Mesothelial cell of epicardium (in vitro differentiated cells): ENCODE data around the gene CENPW. TPM values are rescaled to one million over a fixed set of nuclear protein-coding genes. Genes with fewer than 3 reads are reported as not detected.

Experiments used
- DNase-seq, 2 experiments: peaks; one replicate each; pipeline ENCODE4 v3.0.0; 2021; ENCODE audit warnings: low spot score in 2 of 2; ENCODE audit not compliant: unreplicated experiment in 2 of 2
- H3K27ac Mint-ChIP-seq: 2 replicates; pipeline ENCODE4 v1.8.0; 2021; ENCODE audit warnings: mixed read lengths
- H3K27me3 Mint-ChIP-seq: 2 replicates; pipeline ENCODE4 v1.8.0; 2021; ENCODE audit warnings: low read depth, mixed read lengths
- H3K36me3 Mint-ChIP-seq: 2 replicates; pipeline ENCODE4 v1.8.0; 2021; ENCODE audit warnings: mixed read lengths
- H3K4me1 Mint-ChIP-seq: 2 replicates; pipeline ENCODE4 v1.8.0; 2021; ENCODE audit warnings: mixed read lengths
- H3K4me3 Mint-ChIP-seq: 2 replicates; pipeline ENCODE4 v1.8.0; 2021; ENCODE audit warnings: mild to moderate bottlenecking, moderate library complexity, mixed read lengths
- H3K9me3 Mint-ChIP-seq: 2 replicates; pipeline ENCODE4 v1.8.0; 2021; ENCODE audit warnings: mixed read lengths
- CTCF ChIP-seq: fragments of 200-600 bp; sonication (generic); IDR thresholded peaks from one replicate; pipeline ENCODE4 v1.5.0; 2021; ENCODE audit warnings: antibody characterized with exemption; ENCODE audit not compliant: unreplicated experiment
- total RNA-seq: library from RNA; stranded (reverse); gene quantifications from 3 replicates; pipeline ENCODE4 v1.2.1, GENCODE V29; 2021

CENPW gene
- total RNA-seq, 1 donor from 2014 or later, result 23.8 TPM

DNA sequence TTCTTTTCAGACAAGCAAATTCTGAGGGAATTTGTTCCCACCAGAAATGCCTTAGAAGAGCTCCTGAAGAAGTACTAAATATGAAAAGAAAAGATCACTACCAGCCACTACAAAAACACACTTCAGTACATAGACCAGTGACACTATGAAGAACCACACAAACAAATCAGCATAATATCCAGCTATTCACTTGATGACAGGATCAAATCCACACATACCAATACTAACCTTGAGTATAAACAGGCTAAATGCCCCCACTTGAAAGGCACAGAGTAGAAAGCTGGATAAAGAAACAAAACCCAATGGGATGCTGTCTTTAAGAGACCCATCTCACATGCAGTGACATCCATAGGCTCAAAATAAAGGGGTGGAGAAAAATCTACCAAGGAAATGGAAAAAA lies 43.3 kb downstream of the CENPW start:
- no peak overlapping the region for H3K4me3 Mint-ChIP-seq
- no peaks in the 10 kb centered on the region for H3K27me3 Mint-ChIP-seq
- TF ChIP-seq CTCF, result no peak
- no peak for DNase-seq
- H3K27ac Mint-ChIP-seq, result no peak overlapping the region
- H3K9me3 Mint-ChIP-seq, result peaks cover 43% of the 10 kb centered on the region
- peaks cover 32% of the 10 kb centered on the region for H3K36me3 Mint-ChIP-seq
- H3K4me1 Mint-ChIP-seq, result peaks cover 5% of the 10 kb centered on the region

DNA sequence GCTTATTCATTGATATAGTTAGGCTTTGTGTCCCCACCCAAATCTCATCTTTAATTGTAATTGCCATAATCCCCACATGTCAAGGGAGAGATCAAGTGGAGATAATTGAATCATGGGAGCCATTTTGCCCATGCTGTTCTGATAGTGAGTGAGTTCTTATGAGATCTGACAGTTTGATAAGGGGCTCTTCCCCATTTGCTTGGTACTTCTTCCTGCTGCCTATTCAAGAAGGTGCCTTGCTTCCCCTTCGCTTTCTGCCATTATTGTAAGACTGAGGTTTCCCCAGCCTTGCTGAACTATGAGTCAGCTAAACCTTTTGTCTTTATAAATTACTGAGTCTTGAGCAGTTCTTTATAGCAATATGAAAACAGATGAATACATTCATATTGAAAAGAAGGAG lies 45.6 kb downstream of the CENPW start:
- Mint-ChIP-seq H3K36me3 (peaks cover 32% of the 10 kb centered on the region), H3K27me3 (no peaks in the 10 kb centered on the region), H3K4me1 (peaks cover 2% of the 10 kb centered on the region), H3K27ac (no peak overlapping the region), H3K9me3 (peaks cover 52% of the 10 kb centered on the region), H3K4me3 (no peak overlapping the region)
- no peak for TF ChIP-seq CTCF
- DNase-seq, result no peak

GRCh38 chr6:126388104-126388598 lies 48.2 kb downstream of the CENPW start:
- no peak for TF ChIP-seq CTCF
- H3K27me3 Mint-ChIP-seq, result no peaks in the 10 kb centered on the region
- peaks cover 39% of the 10 kb centered on the region for H3K9me3 Mint-ChIP-seq
- no peak overlapping the region for H3K4me3 Mint-ChIP-seq
- H3K4me1 Mint-ChIP-seq, result peaks cover 2% of the 10 kb centered on the region
- H3K36me3 Mint-ChIP-seq, result peaks cover 18% of the 10 kb centered on the region
- no peak overlapping the region for H3K27ac Mint-ChIP-seq
- DNase-seq, result no peak

- H3K9me3 Mint-ChIP-seq, result peaks cover 27% of the 10 kb centered on the region
- no peaks in the 10 kb centered on the region for H3K27me3 Mint-ChIP-seq
- TF ChIP-seq CTCF, result no peak
- H3K27ac Mint-ChIP-seq, result no peak overlapping the region
- H3K4me1 Mint-ChIP-seq, result no peaks in the 10 kb centered on the region
- H3K4me3 Mint-ChIP-seq, result no peak overlapping the region
- peaks cover 5% of the 10 kb centered on the region for H3K36me3 Mint-ChIP-seq
- DNase-seq, result no peak
These were observed 56.2 kb downstream of the CENPW start for GRCh38 chr6:126396131-126396530.
